KMS-11 (cell line): ENCODE data around the gene TSR3.

Experiments used
- H2AFZ ChIP-seq: fragments of 200-600 bp; sonication (generic); 2 replicates; pipeline ENCODE4 v1.6.1; 2016; ENCODE audit warnings: antibody characterized with exemption, mixed run types, low read depth
- H3K27ac ChIP-seq: fragments of 200-600 bp; sonication (generic); 2 replicates; pipeline ENCODE4 v1.6.1; 2016; ENCODE audit warnings: mild to moderate bottlenecking, mixed run types
- H3K27me3 ChIP-seq: fragments of 200-600 bp; sonication (generic); 2 replicates; pipeline ENCODE4 v1.6.1; 2017; ENCODE audit warnings: mild to moderate bottlenecking, low read depth, mixed run types, moderate library complexity; ENCODE audit not compliant: insufficient read depth
- H3K36me3 ChIP-seq: fragments of 200-600 bp; sonication (generic); 2 replicates; pipeline ENCODE4 v1.6.1; 2017; ENCODE audit warnings: mild to moderate bottlenecking, mixed run types; ENCODE audit not compliant: insufficient read depth
- H3K4me1 ChIP-seq: fragments of 200-600 bp; sonication (generic); 2 replicates; pipeline ENCODE4 v1.6.1; 2016; ENCODE audit warnings: mild to moderate bottlenecking, low read depth, mixed run types; ENCODE audit not compliant: poor library complexity, severe bottlenecking
- H3K4me2 ChIP-seq: fragments of 200-600 bp; sonication (generic); 2 replicates; pipeline ENCODE4 v1.7.0; 2016; ENCODE audit warnings: mild to moderate bottlenecking, mixed run types
- H3K4me3 ChIP-seq: fragments of 200-600 bp; sonication (generic); IDR thresholded peaks from 2 replicates; pipeline ENCODE4 v1.6.1; 2017; ENCODE audit warnings: low read depth, low read length, mixed read lengths; ENCODE audit not compliant: insufficient read depth
- H3K79me2 ChIP-seq: fragments of 200-600 bp; sonication (generic); 2 replicates; pipeline ENCODE4 v1.6.1; 2016; ENCODE audit warnings: low read depth, mixed run types; ENCODE audit not compliant: insufficient read depth
- H3K9ac ChIP-seq: fragments of 200-600 bp; sonication (generic); 2 replicates; pipeline ENCODE4 v1.6.1; 2016; ENCODE audit warnings: mild to moderate bottlenecking, mixed run types
- H4K20me1 ChIP-seq: fragments of 200-600 bp; sonication (generic); 2 replicates; pipeline ENCODE4 v1.6.1; 2016; ENCODE audit warnings: mild to moderate bottlenecking, mixed run types; ENCODE audit not compliant: insufficient read depth
- TF ChIP-seq, protein P1 (sequence below): fragments of 200-600 bp; sonication (generic); conservative IDR thresholded peaks from 2 replicates; pipeline ENCODE4 v1.6.1; 2017; ENCODE audit warnings: low read depth, mild to moderate bottlenecking, antibody characterized with exemption, low read length, moderate library complexity, mixed read lengths

Gene TSR3

DNA sequence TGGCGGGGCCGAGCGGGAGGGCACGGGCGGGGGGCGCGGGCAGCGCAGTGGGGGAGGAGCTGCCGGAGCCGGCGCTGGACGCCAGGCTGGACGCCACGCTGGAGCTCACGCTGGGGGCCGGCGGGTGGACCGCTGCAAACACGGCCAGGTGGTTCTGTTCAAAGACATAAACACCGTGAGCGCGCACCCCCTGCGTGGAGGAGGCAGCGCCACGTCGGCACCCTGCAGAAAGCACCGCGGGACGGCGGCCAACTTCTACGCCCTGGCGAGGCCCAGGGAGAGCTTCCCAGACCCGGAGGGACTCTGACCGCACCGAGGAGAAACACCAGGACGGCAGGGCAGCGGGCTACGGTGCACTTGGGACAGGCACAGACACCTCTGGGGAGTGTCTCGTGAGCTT is 33.6 kb upstream of the TSR3 start:
- Histone ChIP-seq H3K27ac (no peak overlapping the region), H3K27me3 (no peaks in the 10 kb centered on the region), H3K36me3 (no peaks in the 10 kb centered on the region; the same call in 1 of the 2 replicates), H3K4me2 (no peak overlapping the region), H3K9ac (no peak overlapping the region), H3K4me1 (no peaks in the 10 kb centered on the region), H3K4me3 (no peak overlapping the region), H4K20me1 (no peaks in the 10 kb centered on the region), H3K79me2 (no peaks in the 10 kb centered on the region), H2AFZ (no peak overlapping the region)
- TF ChIP-seq, protein P1, sequence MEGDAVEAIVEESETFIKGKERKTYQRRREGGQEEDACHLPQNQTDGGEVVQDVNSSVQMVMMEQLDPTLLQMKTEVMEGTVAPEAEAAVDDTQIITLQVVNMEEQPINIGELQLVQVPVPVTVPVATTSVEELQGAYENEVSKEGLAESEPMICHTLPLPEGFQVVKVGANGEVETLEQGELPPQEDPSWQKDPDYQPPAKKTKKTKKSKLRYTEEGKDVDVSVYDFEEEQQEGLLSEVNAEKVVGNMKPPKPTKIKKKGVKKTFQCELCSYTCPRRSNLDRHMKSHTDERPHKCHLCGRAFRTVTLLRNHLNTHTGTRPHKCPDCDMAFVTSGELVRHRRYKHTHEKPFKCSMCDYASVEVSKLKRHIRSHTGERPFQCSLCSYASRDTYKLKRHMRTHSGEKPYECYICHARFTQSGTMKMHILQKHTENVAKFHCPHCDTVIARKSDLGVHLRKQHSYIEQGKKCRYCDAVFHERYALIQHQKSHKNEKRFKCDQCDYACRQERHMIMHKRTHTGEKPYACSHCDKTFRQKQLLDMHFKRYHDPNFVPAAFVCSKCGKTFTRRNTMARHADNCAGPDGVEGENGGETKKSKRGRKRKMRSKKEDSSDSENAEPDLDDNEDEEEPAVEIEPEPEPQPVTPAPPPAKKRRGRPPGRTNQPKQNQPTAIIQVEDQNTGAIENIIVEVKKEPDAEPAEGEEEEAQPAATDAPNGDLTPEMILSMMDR: no peak

DNA sequence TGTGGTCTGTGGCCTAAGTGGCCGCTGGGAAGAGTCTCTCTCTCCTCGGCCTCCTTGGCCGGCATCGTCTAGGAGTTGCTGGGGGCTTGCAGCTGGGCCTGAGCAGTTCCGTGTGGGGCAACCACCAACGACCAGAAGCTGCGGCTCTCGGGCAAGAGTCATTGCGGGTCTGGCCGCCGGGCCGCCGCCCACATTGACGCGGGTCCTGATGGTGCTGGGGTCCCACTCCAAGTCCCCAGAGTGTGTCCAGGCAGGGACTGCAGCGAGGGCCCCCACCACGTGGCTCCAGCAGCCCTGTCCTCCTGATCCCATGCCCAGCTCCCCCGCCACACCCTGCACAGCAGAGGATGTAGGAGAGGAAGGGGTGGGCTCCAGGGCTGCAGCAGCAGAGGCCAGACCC is 31.9 kb upstream of the TSR3 start:
- TF ChIP-seq, protein P1: no peak
- Histone ChIP-seq H3K27ac (no peak overlapping the region), H3K27me3 (no peaks in the 10 kb centered on the region), H2AFZ (no peak overlapping the region), H3K79me2 (no peaks in the 10 kb centered on the region), H3K4me1 (no peaks in the 10 kb centered on the region), H3K9ac (no peak overlapping the region), H3K36me3 (no peaks in the 10 kb centered on the region; the same call in 1 of the 2 replicates), H4K20me1 (no peaks in the 10 kb centered on the region), H3K4me2 (no peak overlapping the region), H3K4me3 (no peak overlapping the region)

DNA sequence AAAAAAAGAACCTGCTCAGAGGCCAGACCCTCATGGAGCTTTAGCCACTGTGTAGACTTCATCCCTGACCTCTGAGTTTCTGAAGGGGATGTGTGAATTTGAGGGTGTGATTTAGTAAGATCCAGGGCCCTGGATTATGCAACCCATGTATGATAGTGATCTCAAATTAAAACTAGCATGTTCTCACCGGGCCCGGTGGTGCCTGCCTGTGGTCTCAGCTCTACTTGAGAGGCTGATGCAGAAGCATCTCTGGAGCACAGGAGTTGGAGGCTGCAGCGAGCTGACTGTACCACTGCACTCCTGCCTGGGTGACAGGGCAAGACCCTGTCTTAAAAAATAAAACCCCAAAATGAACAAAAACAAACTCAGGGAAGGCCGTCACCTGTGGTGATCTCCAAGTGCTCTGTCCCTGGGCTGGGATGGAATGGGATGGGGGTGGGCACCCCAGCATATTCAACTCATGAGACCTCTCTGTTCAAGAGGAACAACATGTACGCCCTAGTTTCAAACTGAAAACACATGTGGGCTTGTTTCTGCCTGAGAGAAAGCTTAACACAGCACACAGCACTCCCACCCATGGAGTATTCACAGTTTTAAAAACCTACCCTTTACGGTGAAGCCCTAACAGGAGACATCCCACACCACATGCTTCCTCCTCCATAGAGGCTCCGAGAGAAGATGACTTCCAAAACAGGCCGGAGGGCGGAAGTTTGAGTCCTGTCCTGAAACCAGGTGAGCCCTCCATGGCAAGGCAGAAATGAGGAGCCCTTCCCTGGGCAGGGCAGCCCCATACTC is 30.1 kb upstream of the TSR3 start:
- H3K4me3 ChIP-seq: no peak overlapping the region
- no peak overlapping the region for H3K27ac ChIP-seq
- no peaks in the 10 kb centered on the region for H4K20me1 ChIP-seq

DNA sequence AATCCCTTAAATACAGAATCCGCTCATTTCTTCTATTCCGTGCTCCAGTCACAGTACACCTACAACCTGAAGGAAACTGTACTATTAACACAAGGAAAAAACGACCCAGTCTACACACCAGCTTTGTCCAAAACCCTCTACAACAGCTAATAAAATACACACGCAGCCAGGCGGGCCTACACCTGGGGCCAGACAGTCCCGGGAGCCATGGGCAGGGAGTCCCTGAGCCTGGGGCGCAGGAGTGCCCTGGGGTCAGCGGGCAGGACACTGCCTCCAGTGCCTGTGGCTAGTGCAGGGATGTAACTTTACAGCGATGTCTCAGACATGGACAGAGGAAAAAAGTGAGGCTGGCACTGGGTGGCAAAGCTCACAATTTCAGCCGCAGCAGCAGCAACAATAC is 28.5 kb upstream of the TSR3 start:
- Histone ChIP-seq H3K36me3 (no peaks in the 10 kb centered on the region; the same call in 1 of the 2 replicates), H3K4me1 (no peaks in the 10 kb centered on the region), H3K9ac (no peak overlapping the region), H3K4me2 (no peak overlapping the region), H3K4me3 (no peak overlapping the region), H2AFZ (no peak overlapping the region), H3K79me2 (no peaks in the 10 kb centered on the region), H4K20me1 (no peaks in the 10 kb centered on the region), H3K27me3 (no peaks in the 10 kb centered on the region), H3K27ac (no peak overlapping the region)
- TF ChIP-seq, protein P1: no peak

More for the DNA sequence above, 30.1 kb upstream of the TSR3 start:
- TF ChIP-seq, protein P1: no peak
- Histone ChIP-seq H3K79me2 (no peaks in the 10 kb centered on the region), H2AFZ (no peak overlapping the region), H3K4me1 (no peaks in the 10 kb centered on the region), H3K9ac (no peak overlapping the region), H3K27me3 (no peaks in the 10 kb centered on the region), H3K36me3 (no peaks in the 10 kb centered on the region; the same call in 1 of the 2 replicates), H3K4me2 (no peak overlapping the region)
